CD4-positive, alpha-beta T cell treated with Interleukin-4 for 4 hours (primary cell): ENCODE data around the gene CD82.

Source experiments
- DNase-seq: peaks from one replicate; pipeline ENCODE4 v3.0.0-alpha.2; 2020

The CD82 gene

GRCh38 chr11:44561964-44562734 lies 3.3 kb upstream of the CD82 start:
- DNase-seq, result no peak

DNA sequence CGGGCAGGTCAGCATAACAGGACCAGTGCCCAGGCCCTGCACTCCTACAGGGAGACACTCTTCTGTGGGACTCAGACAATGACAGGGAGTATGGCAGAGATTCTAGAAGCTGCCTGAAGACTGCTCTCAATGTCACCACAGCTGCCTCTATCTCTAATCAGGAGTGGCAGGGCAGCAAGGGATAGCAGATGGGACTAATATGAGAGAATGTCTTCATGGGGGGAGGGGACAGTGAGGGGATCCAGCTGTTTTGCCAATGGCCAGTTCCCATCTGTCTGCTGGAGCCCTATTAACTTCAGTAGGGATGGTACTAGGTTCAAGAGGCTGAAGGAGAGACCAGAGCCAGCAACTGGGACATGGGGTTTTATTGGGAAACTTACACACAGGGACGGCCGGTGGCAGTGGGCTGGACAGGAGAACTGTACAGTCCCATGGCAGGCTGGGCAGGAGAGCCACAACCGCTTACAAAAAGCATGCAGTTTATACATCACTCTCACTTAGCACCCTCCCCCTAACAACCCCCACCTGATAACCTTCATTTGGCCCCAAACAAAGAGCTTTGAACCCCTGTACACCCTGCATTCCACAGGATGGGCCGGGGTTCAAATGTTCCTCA lies 2.5 kb upstream of the CD82 start:
- DNase-seq, result no peak

DNA sequence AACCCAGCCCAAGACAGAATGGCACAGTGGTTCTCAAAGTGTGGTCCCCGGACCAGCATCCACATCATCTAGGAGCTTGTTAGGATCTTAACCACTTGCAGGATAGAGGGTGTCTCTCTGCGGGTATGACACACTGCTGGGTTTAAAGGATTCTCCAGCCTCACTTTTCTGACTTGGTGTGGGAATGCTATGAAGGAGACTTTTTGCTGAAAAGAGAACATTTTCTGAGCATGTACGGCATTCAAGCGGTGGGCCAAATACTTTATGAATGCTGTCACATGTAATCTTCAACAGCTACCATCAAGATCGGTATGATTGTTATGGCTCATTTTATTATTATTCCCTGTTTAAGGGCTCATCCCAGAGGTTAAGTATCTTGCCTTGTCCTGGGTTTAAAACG lies 1.8 kb upstream of the CD82 start:
- DNase-seq, result no peak

- no peak for DNase-seq
These were observed 1.3 kb upstream of the CD82 start for GRCh38 chr11:44564166-44564565.

- peak; percentile 1 for DNase-seq
These were observed 723 bp upstream of the CD82 start for GRCh38 chr11:44564670-44565210.

- DNase-seq, result peak; percentile 8
These were observed 788 bp downstream of the CD82 start for GRCh38 chr11:44565953-44566949.

GRCh38 chr11:44566952-44567875 lies 1.8 kb downstream of the CD82 start:
- DNase-seq, result peak; percentile 27

GRCh38 chr11:44567876-44568256 lies 2.4 kb downstream of the CD82 start:
- DNase-seq, result no peak

- DNase-seq, result no peak
These were observed 2.8 kb downstream of the CD82 start for GRCh38 chr11:44568331-44568657.

DNA sequence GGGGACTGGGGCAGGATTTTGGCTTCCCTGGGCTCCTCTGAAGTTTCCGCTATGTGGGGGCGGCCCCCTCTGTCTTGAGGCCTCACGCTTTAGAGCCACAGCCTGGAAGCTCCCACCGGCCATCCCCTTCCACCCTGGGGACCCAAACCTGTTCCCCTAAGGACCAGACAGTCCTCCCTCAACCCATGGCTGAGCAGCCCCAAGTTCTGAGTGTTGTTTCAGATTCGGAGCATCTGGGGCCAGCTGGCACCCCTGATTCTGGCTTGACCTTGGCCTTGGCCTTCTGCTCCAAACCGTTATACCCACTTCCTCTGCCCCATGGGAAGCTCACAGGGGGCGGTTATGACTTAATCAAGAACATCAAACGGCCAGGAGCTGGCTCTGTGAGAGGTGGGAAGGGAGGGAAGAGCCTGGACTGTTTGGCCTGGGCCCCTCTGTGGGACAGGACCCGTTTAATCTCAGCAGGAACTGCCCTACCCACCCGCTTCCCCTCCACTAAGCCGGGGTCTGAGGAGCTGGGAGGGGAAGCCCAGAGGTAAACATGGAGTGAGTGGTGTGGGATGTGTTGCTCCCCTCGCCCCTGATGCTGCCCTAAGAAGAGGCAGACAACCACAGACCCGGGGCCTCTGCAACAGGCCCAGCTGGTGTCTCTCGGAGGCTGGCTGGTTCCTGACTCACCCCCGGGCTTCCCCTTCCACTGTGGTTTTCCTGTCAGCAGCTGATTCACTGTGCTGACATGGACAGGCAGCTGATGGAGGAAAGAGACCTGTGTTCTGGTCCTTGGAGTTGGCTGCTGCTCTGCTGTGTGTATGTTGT lies 3.4 kb downstream of the CD82 start:
- DNase-seq, result peak; percentile 95

GRCh38 chr11:44570411-44571155 lies 5.1 kb downstream of the CD82 start:
- no peak for DNase-seq

DNA sequence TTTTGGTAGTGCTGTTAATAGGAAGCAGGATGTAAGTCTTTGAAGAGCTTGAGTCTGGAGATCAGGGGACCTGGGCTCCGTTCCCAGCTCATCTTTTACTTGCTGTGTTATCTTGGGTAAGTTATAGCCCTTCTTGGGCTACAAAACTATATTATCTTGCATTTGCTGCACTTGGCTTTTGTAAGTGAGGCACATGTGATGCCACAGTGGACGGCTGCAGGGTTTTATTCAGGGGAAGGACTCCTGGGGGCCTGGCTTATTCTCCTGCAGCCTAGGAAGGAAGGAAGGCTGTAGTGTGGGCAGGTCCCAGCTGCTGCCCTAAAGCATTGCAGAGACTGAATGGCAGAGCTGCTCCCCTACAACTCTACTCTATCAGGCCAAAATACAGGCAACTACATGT lies 6.4 kb downstream of the CD82 start:
- DNase-seq, result no peak

- DNase-seq, result no peak
These were observed 7.0 kb downstream of the CD82 start for GRCh38 chr11:44572436-44572835.

DNA sequence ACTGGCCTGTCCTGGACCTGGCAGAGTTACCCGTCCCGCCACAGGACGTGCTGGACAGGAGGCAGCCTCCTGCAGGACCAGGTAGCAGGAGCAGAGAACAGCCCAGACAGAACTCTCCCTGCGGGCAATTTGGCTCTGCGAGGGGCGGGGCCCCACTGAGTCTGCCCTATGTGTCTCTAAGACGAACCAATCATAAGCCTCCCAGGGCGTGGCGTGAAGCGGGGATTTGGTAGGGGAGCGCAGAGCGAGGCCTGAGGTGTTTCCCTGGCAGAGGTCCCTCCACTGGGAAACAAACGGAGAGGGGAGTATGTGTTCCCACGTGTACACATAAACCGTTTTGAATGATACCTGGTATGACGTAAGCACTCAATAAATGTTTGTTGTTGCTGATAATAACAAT lies 7.4 kb downstream of the CD82 start:
- DNase-seq, result no peak

DNA sequence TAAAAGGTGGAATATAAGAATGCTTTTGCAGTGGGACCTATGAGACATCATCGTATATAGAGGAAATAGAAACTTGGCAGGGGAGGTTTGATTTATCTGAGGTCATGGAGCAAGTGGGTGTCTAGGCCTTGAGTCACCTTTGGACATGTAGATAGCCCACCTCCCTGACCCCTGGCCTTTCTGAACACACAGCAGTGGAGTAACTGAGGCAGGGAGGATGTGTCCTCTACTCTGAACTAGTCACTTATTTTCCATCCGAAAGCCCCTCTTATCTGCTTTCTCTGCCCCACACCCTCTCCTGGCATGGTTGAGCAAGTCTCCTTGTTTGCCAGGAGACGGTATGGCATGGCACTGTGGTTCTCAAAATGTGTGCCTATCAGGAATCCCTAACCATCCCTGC lies 7.9 kb downstream of the CD82 start:
- no peak for DNase-seq

DNA sequence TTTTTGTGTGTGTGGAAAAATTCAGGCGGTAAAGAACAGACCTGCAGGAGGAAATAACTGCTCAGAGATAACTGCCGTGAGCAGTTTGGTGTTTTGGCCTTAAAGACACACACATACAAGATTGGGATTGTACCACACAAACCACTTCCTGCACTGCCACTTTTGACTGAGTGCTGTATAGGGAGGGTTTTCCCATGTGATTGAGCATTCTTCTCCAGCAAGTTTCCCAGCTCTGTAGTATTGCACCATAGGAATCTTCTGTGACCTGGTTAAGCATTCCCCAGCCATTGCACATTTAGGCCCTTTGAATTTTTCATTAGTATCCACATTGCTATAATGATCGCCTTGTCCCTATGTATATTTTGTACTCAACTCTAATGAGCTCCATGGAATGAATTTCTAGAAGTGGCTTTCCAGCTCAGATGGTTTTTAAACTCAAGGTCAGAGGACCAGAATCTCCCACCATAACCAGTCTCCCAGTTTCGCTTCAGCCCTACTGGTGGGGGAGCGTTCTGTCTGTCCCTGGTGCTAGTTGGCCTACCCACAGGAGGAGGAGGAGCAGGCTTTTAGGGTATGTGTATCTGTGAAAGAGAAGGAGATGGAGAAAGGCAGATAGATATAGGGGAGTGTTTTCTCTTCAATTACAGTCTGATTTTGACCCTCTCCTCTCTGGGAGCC lies 9.3 kb downstream of the CD82 start:
- DNase-seq, result peak; percentile 60

GRCh38 chr11:44575288-44575672 lies 9.8 kb downstream of the CD82 start:
- DNase-seq, result no peak

GRCh38 chr11:44575962-44576361 lies 10.5 kb downstream of the CD82 start:
- DNase-seq, result no peak

DNA sequence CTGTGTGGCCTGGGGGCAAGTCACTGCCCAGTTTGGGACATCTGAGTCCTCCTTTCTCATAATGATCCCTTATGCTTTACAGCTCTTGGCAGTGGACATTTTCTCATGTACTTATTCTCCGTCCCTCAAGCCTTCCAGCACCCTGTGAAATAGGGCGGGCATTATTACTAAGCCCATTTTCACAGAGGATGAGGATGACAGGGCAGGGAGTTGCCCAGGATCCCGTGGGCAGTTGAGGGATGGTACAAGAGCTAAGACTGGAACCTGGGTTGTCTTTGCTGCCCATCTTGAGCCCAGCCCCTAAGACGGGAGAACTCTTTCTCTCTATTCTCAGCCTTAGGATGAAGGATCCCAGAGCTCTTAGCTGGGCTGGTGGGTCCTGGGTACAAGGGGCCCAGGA lies 11.2 kb downstream of the CD82 start:
- no peak for DNase-seq

- no peak for DNase-seq
These were observed 11.9 kb downstream of the CD82 start for GRCh38 chr11:44577231-44577830.
